Muscle layer of colon (tissue), 2 donors: ENCODE data around the gene COL19A1.
"Not testable (repeated sequence)": the region's sequence is repeated elsewhere in the genome, so short reads cannot be mapped to it uniquely, and the experiment has no call there.

Source experiments
- H3K27ac ChIP-seq: one replicate; pipeline ENCODE4 v1.7.0; 2013; ENCODE audit warnings: low read depth, mild to moderate bottlenecking, low read length, moderate library complexity
- H3K27me3 ChIP-seq, 2 donors: one replicate each; pipeline ENCODE4 v1.7.0; 2013; ENCODE audit warnings: low read length in 2 of 2, mild to moderate bottlenecking in 2 of 2; ENCODE audit not compliant: insufficient read depth in 2 of 2, control insufficient read depth in 1 of 2
- H3K36me3 ChIP-seq: one replicate; pipeline ENCODE4 v1.7.0; 2013; ENCODE audit warnings: mild to moderate bottlenecking, low read length; ENCODE audit not compliant: insufficient read depth
- H3K4me1 ChIP-seq: one replicate; pipeline ENCODE4 v1.7.0; 2013; ENCODE audit warnings: mild to moderate bottlenecking, low read length; ENCODE audit not compliant: insufficient read depth
- H3K4me3 ChIP-seq, 2 donors: one replicate each; pipeline ENCODE4 v1.7.0; 2013; ENCODE audit warnings: low read length in 2 of 2, low read depth in 1 of 2, mild to moderate bottlenecking in 1 of 2, moderate library complexity in 1 of 2
- H3K9ac ChIP-seq: one replicate; pipeline ENCODE4 v1.7.0; 2013; ENCODE audit warnings: low read length
- H3K9me3 ChIP-seq: one replicate; pipeline ENCODE4 v1.7.0; 2013; ENCODE audit warnings: mild to moderate bottlenecking, low read length
- donor health status: abdominal sarcoma.
- donor health status: Adenocarcinoma of cecum.

COL19A1 gene

DNA sequence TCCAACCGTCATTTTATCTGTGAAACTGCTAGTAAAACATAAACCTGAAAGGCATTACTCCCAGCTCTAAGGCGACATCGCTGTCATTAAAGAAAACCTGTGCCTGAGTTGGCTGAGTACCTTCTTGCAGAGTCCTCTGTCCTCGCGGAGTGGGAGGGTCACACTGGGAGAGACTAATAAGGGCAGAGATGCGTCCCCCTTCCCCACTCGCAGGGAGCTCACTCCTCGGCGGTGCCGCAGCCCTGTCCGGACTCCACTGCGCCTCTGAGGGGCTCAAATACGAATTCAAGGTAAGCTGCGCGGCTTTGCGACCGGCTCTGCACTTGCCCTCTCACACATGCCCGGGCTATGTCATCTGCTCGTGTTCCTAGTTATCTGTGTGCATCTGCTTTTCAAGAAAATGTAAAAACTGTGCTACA, at the start of gene COL19A1:
COL19A1 (plus strand) TSS at position 206 of the 419 bp plus-strand sequence. CDS start 13,012 bp downstream, outside the sequence.
- Histone ChIP-seq H3K27ac (no peak within 1 kb of the TSS), H3K4me1 (no peaks in the 10 kb centered on the region), H3K9ac (peak within 1 kb of the TSS; percentile 30), H3K9me3 (no peaks in the 10 kb centered on the region), H3K4me3 (peak within 1 kb of the TSS; percentile 62 to 68), H3K36me3 (no peaks in the 10 kb centered on the region), H3K27me3 (peaks cover 0 to 6% of the 10 kb centered on the region in 2 donors)

DNA sequence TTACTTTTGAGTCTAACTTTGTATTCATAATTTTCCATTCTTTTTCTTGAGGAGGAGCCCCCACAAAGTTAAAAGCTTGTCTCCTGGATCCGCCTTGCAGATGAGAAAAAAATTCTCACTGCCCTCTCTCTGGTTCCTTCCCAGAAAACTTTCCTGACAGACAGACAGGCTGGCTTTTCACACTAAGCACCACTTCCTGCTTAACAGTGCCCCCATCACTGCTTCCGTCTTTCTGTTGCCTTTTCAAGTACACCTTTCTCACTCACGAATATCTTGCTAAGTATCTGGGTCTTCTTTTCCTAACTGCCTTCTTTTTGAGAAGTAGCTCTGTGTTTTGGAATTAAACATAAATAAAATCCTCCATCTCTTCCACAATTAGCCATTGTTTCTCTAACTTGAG, 49.8 kb upstream of the COL19A1 start:
- H3K27me3 ChIP-seq = no peaks in the 10 kb centered on the region
- no peaks in the 10 kb centered on the region for H3K9me3 ChIP-seq
- H3K27ac ChIP-seq = no peak overlapping the region
- H3K36me3 ChIP-seq = no peaks in the 10 kb centered on the region
- H3K4me1 ChIP-seq = no peaks in the 10 kb centered on the region
- H3K4me3 ChIP-seq = no peak overlapping the region
- H3K9ac ChIP-seq = no peak overlapping the region

DNA sequence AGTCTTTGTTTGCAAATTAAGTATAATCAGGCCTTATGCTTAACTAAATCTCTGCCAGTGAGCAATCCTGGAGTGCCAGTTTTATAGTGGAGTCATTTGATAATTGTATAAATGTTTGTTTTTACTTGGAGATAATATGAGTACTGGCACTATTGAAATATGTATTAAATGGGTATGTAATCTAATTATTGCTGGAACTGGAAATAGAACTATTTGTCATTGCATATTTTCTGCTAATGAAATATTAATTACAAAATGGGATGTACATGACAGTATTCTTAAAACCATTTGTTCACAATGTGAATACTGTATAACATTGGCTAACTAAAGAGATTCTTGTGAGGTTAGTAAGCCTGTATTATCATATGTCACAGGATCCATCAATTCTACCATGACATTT, 49.0 kb upstream of the COL19A1 start:
- no peak overlapping the region for H3K9ac ChIP-seq
- no peaks in the 10 kb centered on the region for H3K27me3 ChIP-seq
- H3K4me1 ChIP-seq = no peaks in the 10 kb centered on the region
- no peaks in the 10 kb centered on the region for H3K36me3 ChIP-seq
- no peak overlapping the region for H3K27ac ChIP-seq
- H3K9me3 ChIP-seq = no peaks in the 10 kb centered on the region
- H3K4me3 ChIP-seq = no peak overlapping the region

DNA sequence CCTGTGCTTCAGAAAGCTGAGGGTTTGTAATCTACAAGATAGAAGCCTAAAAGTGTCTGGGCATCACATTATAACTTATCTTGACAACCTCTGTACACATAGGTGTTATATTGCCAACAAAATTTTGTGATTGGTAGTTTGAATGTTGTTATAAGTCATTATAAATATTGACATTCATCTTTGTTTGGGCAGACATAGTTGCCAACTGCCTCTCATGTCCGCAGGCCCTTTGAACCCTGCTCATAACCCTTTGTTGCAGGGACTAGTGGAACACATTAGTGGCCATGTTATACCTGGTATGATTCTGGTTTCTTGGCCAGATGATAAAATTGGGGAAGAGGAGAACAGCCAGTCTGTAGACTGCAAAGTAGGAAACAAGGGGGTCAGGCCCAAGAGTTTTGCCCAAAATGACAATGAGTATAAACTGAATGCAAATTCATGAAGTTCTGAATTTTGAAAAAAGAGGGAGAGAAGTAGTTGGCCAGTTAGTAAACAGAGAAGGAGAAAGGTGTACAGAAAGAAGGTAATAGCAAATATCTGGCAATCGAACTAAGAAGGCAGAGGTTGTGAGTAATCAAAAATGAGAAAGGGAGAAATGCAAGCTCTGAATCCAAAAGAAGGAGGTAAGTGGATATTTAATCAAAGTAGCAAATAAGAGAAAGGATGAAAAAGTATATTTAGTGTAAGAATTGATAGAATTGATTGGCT, 48.0 kb upstream of the COL19A1 start:
- H3K27me3 ChIP-seq = no peaks in the 10 kb centered on the region
- no peaks in the 10 kb centered on the region for H3K4me1 ChIP-seq
- no peak overlapping the region for H3K27ac ChIP-seq
- H3K9ac ChIP-seq = no peak overlapping the region
- no peak overlapping the region for H3K4me3 ChIP-seq
- no peaks in the 10 kb centered on the region for H3K36me3 ChIP-seq
- H3K9me3 ChIP-seq = no peaks in the 10 kb centered on the region

DNA sequence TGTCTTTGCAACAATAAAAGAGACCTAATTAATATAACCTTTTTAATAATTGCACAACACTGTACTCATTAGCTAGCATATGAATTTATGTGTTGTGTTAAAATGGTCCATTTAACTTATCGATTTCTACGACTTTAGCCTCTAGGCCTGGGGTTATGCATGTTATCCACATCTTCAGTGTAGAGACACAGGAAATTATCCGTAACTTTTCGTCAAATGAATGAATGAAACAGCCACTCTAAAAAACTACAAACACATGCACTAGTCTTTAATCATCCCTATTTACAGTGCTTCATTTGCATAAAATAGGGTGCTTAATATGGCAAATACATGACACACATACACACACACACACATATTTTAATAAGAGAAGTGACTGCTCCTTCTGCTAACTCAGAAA, 47.2 kb upstream of the COL19A1 start:
- no peak overlapping the region for H3K9ac ChIP-seq
- H3K36me3 ChIP-seq = no peaks in the 10 kb centered on the region
- no peaks in the 10 kb centered on the region for H3K9me3 ChIP-seq
- no peak overlapping the region for H3K4me3 ChIP-seq
- H3K27me3 ChIP-seq = no peaks in the 10 kb centered on the region
- H3K4me1 ChIP-seq = no peaks in the 10 kb centered on the region
- no peak overlapping the region for H3K27ac ChIP-seq

DNA sequence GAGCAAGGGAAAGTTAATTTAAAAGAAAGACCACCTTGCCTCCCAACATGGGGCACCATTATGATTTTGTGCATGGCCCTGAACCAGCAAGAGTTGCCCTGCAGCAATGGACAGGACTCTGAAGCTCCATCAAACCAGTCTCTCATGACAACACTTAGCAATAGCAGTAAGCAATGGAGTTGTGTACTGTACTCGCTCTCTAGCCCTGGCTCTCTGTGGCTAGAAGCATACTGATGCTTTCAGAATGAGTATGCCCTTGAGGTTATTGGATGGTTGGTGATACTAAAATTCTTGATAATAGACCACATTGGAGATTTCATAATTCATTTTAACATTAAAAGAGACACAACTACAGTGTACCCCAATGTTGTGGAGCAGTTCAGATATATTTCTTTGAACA, 46.3 kb upstream of the COL19A1 start:
- H3K27me3 ChIP-seq = no peaks in the 10 kb centered on the region
- H3K4me3 ChIP-seq = no peak overlapping the region
- no peak overlapping the region for H3K27ac ChIP-seq
- no peaks in the 10 kb centered on the region for H3K36me3 ChIP-seq
- no peaks in the 10 kb centered on the region for H3K9me3 ChIP-seq
- H3K9ac ChIP-seq = no peak overlapping the region
- no peaks in the 10 kb centered on the region for H3K4me1 ChIP-seq

DNA sequence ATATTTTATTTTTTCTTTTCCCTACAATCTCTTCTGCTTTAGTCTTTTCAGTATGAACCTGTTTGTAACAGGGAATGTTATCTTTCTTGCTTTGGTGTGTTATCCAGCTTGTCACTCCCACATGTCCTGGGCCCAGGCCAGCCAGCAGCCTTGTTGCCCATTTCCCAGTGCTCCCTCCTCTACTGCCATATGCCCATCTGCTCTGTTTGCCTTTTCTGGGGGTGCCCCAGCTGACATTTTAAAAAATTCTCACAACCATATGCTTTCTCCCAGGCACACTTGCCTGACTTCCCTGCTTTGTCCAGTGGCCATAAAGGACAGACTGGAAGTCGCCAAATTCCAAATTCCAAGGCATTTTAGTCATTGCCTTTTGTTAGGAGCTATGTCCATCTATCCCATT, 45.9 kb upstream of the COL19A1 start:
- Histone ChIP-seq H3K9me3 (no peaks in the 10 kb centered on the region), H3K4me1 (no peaks in the 10 kb centered on the region), H3K27ac (no peak overlapping the region), H3K4me3 (no peak overlapping the region), H3K9ac (no peak overlapping the region), H3K36me3 (no peaks in the 10 kb centered on the region), H3K27me3 (no peaks in the 10 kb centered on the region)

DNA sequence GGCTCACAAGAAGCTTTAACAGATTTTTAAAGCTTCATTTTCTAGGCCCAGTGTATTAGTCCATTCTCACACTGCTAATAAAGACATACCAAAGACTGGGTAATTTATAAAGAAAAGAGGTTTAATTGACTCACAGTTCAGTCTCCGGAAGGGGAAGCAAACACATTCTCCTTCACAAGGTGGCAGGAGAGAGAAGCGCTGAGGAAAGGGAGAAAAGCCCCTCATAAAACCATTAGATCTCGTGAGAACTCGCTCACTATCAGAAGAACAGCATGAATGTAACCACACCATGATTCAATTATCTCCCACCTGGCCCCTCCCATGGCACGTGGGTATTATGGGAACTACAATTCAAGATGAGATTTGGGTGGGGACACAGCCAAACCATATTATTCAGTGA, 42.0 kb upstream of the COL19A1 start:
- not testable (repeated sequence) for H3K9ac ChIP-seq, H3K27ac ChIP-seq, H3K27me3 ChIP-seq, H3K36me3 ChIP-seq, H3K4me3 ChIP-seq, H3K4me1 ChIP-seq, H3K9me3 ChIP-seq

DNA sequence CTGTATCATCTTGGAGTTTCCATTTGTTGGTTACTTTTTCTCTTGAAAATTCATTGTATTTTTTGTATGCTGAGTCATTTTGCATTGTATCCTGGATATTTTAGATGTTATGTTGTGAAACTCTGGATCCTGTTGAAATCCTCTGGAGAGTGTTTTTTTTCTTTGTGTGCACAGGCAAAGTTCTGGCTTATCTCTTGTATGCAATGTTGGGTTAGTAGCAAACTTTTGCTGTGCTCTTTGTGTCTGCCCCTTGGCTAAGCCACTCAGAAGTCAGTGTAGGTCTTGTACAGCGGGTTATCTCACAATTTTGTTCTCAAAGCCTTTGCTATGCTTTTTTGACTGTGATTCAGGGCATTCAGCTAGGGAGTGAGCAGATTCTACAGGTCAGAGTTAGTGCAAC, 40.5 kb upstream of the COL19A1 start:
- no peak overlapping the region for H3K4me3 ChIP-seq
- no peaks in the 10 kb centered on the region for H3K36me3 ChIP-seq
- H3K9me3 ChIP-seq = no peaks in the 10 kb centered on the region
- H3K9ac ChIP-seq = no peak overlapping the region
- H3K27me3 ChIP-seq = no peaks in the 10 kb centered on the region
- no peaks in the 10 kb centered on the region for H3K4me1 ChIP-seq
- no peak overlapping the region for H3K27ac ChIP-seq

DNA sequence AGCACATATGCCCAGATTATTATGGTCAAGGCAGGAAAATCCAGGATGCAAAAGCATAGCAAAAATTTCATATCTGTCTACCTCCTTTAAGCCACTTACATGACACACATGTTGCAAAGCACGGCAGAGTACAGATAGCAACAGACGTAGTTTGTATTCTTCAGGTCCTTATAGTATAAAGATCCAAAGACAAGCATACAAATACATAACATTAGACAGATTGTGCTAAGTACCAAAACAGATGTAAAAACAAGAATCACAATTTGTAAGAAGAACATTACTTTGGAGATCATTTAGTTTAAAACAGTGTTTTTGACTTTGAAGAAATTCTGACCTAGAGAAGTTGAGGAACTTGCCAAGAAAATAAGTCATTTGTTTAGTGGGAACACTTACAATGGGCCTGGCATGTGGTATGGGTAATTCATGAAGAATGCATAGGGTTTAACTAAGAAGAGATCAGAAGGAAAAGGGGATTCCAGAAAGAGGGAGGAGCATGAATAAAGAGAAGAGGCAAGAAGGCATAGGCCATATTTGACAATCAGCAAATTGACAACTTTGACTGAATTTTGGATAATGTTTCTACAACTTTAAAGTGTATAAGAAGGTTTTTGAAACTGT, 39.0 kb upstream of the COL19A1 start:
- Histone ChIP-seq H3K36me3 (no peaks in the 10 kb centered on the region), H3K27me3 (no peaks in the 10 kb centered on the region), H3K4me3 (no peak overlapping the region), H3K9me3 (no peaks in the 10 kb centered on the region), H3K9ac (no peak overlapping the region), H3K27ac (no peak overlapping the region), H3K4me1 (no peaks in the 10 kb centered on the region)

DNA sequence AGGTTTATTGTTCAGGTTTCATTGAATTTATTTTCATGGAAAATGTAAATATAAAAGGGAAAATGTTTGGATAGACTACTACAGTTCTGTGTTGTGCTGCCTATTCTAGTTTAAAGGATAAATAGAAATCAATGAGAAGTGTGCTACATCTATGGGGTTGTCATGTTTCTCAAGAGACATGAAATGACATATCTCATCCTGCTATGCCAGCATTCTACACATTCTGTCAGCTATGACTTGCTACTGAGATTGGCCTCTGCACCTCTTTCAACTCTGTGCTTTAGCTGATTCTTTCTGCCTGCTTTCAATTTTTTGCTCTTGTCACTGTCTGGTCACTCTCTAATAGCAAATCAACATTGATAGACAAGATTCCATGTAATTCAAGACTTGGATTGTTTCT, 33.8 kb upstream of the COL19A1 start:
- Histone ChIP-seq H3K27ac (no peak overlapping the region), H3K4me1 (peaks cover 4% of the 10 kb centered on the region), H3K9ac (no peak overlapping the region), H3K9me3 (no peaks in the 10 kb centered on the region), H3K27me3 (no peaks in the 10 kb centered on the region), H3K4me3 (no peak overlapping the region), H3K36me3 (no peaks in the 10 kb centered on the region)
